ENCODE data around the gene SCAMP4.

- TF ChIP-seq EZH2 (IDR thresholded peaks at IDR 0.05; ENCODE audit: borderline replicate concordance, low read depth, low read length) (no peak), TAF1 (IDR thresholded peaks at IDR 0.05; ENCODE audit: control insufficient read depth, extremely low read depth, insufficient read depth, low read length, severe bottlenecking) (no peak), CTCF (IDR thresholded peaks at IDR 0.05 in 2 of 3, conservative IDR thresholded peaks at IDR 0.05 in 1 of 3; ENCODE audit: insufficient read depth in 2 of 3, low read depth in 1 of 3, low read length in 3 of 3) (no peak), ZFP91 (CRISPR knock-in tag; IDR thresholded peaks at IDR 0.05) (no peak), ZNF766 (CRISPR knock-in tag; conservative IDR thresholded peaks at IDR 0.05) (no peak)
- TF ChIP-seq, protein P1, sequence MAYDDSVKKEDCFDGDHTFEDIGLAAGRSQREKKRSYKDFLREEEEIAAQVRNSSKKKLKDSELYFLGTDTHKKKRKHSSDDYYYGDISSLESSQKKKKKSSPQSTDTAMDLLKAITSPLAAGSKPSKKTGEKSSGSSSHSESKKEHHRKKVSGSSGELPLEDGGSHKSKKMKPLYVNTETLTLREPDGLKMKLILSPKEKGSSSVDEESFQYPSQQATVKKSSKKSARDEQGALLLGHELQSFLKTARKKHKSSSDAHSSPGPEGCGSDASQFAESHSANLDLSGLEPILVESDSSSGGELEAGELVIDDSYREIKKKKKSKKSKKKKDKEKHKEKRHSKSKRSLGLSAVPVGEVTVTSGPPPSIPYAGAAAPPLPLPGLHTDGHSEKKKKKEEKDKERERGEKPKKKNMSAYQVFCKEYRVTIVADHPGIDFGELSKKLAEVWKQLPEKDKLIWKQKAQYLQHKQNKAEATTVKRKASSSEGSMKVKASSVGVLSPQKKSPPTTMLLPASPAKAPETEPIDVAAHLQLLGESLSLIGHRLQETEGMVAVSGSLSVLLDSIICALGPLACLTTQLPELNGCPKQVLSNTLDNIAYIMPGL (CRISPR knock-in tag; IDR thresholded peaks at IDR 0.05): no peak
Observed at GRCh38 chr19:1857648-1858326, 47.4 kb upstream of the SCAMP4 start.

Measured in K562 (cell line).